T-helper 2 cell treated with Interferon-gamma antibody and Interleukin-4, amounts not matched to agents 5 μg/mL and 100 μg/mL, for 36 hours (primary cell): ENCODE data around the gene DNMT1.
A peak's percentile ranks its signal among the peaks of the same experiment; 100 is the strongest.

ENCODE experiments used
- DNase-seq: peaks from one replicate; pipeline ENCODE4 v3.0.0; 2021; ENCODE audit warnings: low spot score
- H3K27ac Mint-ChIP-seq: one replicate; pipeline ENCODE4 v1.8.0; 2021; ENCODE audit warnings: mild to moderate bottlenecking, mixed read lengths
- H3K27me3 Mint-ChIP-seq: one replicate; pipeline ENCODE4 v1.8.0; 2021; ENCODE audit warnings: low read depth, mixed read lengths
- H3K36me3 Mint-ChIP-seq: one replicate; pipeline ENCODE4 v1.8.0; 2021; ENCODE audit warnings: low read depth, mixed read lengths
- H3K4me1 Mint-ChIP-seq: one replicate; pipeline ENCODE4 v1.8.0; 2021; ENCODE audit warnings: low read depth, mixed read lengths
- H3K4me3 Mint-ChIP-seq: one replicate; pipeline ENCODE4 v1.8.0; 2022; ENCODE audit warnings: mild to moderate bottlenecking, moderate library complexity, mixed read lengths
- H3K9me3 Mint-ChIP-seq: one replicate; pipeline ENCODE4 v1.8.0; 2021; ENCODE audit warnings: mixed read lengths

Gene DNMT1

GRCh38 chr19:10091370-10091687 is 103.4 kb downstream of the DNMT1 start:
- Mint-ChIP-seq H3K27me3 (no peaks in the 10 kb centered on the region), H3K36me3 (peaks cover 40% of the 10 kb centered on the region), H3K9me3 (no peaks in the 10 kb centered on the region), H3K27ac (no peak overlapping the region), H3K4me1 (peaks cover 8% of the 10 kb centered on the region), H3K4me3 (no peak overlapping the region)
- no peak for DNase-seq

GRCh38 chr19:10089801-10090375 is 104.9 kb downstream of the DNMT1 start:
- Mint-ChIP-seq H3K4me1 (peaks cover 9% of the 10 kb centered on the region), H3K27me3 (no peaks in the 10 kb centered on the region), H3K36me3 (peaks cover 37% of the 10 kb centered on the region), H3K27ac (peak overlapping the region; percentile 31), H3K9me3 (no peaks in the 10 kb centered on the region), H3K4me3 (no peak overlapping the region)
- no peak for DNase-seq

GRCh38 chr19:10088949-10089554 is 105.7 kb downstream of the DNMT1 start:
- H3K36me3 Mint-ChIP-seq: peaks cover 37% of the 10 kb centered on the region
- DNase-seq: no peak
- H3K4me1 Mint-ChIP-seq: peaks cover 9% of the 10 kb centered on the region
- H3K27ac Mint-ChIP-seq: no peak overlapping the region
- H3K9me3 Mint-ChIP-seq: no peaks in the 10 kb centered on the region
- H3K27me3 Mint-ChIP-seq: no peaks in the 10 kb centered on the region
- H3K4me3 Mint-ChIP-seq: no peak overlapping the region

DNA sequence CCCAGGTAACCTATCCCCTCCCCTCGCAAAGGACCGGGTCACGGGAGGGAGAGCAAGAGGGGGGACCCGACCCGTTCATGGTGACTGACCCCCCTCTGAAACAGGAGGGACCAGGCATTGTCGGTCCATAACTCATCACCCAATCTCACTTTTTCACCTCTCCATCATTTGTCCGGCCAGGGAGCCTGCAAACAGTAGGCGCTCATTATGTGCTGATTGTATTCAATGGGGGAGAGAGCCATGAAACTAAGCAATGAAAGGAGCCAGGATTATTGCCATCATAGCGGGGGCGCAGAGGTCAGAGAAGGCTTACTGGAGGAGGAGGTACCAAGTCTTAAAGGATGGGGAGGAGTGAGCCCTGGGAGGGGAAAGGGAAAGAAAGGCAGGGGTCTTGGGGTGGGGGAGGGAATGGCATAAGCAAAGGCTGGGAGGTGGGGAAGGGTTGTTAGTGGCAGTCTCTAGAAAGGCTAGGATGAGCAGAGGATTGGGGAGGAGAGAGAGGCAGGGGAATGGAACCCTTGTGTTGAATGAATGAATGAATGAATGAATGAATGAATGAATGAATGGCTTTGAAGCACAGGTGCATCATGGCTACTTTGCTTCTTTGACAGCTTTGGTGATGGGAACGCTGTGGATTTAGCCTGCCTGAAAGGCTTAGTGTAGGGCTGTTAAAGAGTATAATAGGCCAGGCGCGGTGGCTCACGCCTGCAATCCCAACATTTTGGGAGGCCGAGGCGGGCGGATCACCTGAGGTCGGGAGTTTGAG is 107.3 kb downstream of the DNMT1 start:
- Mint-ChIP-seq H3K27me3 (no peaks in the 10 kb centered on the region), H3K36me3 (peaks cover 24% of the 10 kb centered on the region), H3K4me1 (peaks cover 9% of the 10 kb centered on the region), H3K27ac (peak overlapping the region; percentile 83), H3K4me3 (peak overlapping the region; percentile 88), H3K9me3 (no peaks in the 10 kb centered on the region)
- no peak for DNase-seq

GRCh38 chr19:10086591-10087192 is 108.1 kb downstream of the DNMT1 start:
- Mint-ChIP-seq H3K9me3 (no peaks in the 10 kb centered on the region), H3K4me1 (peaks cover 9% of the 10 kb centered on the region), H3K27me3 (no peaks in the 10 kb centered on the region), H3K27ac (peak overlapping the region; percentile 83), H3K36me3 (peaks cover 18% of the 10 kb centered on the region), H3K4me3 (peak overlapping the region; percentile 88)
- no peak for DNase-seq

DNA sequence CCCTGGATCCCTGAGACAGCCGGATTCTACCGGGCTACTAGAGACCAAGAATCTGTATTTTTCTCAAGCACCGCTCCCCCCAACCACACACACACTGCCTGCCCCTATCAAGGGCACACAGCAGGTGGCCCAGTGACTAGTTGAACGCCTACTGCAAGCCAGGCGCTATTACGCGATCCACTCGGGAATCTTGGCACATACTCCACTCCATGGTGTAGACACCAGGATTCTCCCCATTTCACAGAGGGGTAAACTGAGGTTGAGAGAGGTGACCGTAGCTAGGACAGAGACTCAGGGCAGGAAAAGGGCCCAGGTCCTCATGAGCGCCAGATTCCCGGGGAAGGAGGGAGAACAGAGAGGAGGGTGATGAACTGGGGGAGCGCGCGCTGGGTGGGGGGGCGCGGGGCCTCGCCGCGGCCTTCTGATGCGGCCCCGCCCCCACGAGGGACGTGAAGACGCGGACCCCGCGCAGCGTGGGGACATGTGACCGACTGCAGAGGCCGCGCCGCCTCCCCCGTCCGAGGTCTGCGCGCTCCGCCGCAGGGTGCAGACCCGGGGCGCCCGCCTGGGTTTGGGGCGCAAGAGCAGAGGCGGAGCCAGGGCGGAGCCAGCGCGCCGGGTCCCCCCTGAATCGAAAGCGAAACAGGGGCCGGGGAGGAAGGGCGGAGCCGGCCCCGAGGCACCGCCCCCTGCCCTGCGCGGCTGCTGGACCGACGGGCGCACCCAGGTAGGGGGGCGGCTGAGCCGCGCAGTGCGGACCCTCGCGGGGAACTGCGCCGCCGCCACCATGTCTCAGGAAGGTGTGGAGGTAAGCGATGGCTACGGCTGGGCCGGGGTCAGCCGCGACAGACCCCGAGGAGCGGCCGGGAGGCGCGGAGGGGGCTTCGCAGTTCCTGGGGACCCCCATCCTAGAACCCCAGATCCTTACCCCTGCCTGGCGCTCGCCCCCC is 108.8 kb downstream of the DNMT1 start, which contains the start of gene SHFL:
Gene SHFL (plus strand): TSS at position 677 of the 950 bp plus-strand sequence. CDS start 111 bp downstream, at position 788.
- H3K9me3 Mint-ChIP-seq: no peaks in the 10 kb centered on the region
- H3K27ac Mint-ChIP-seq: peak within 1 kb of the TSS; percentile 91
- DNase-seq: peak; percentile 83
- no peaks in the 10 kb centered on the region for H3K27me3 Mint-ChIP-seq
- peak within 1 kb of the TSS; percentile 88 for H3K4me3 Mint-ChIP-seq
- H3K4me1 Mint-ChIP-seq: peaks cover 9% of the 10 kb centered on the region
- H3K36me3 Mint-ChIP-seq: peaks cover 15% of the 10 kb centered on the region

GRCh38 chr19:10084803-10085202 is 110.0 kb downstream of the DNMT1 start:
- Mint-ChIP-seq H3K27me3 (no peaks in the 10 kb centered on the region), H3K9me3 (no peaks in the 10 kb centered on the region), H3K4me1 (peaks cover 9% of the 10 kb centered on the region), H3K36me3 (peaks cover 12% of the 10 kb centered on the region), H3K4me3 (peak overlapping the region; percentile 88), H3K27ac (no peak overlapping the region)
- DNase-seq: no peak

GRCh38 chr19:10083911-10084310 is 110.8 kb downstream of the DNMT1 start:
- Mint-ChIP-seq H3K36me3 (peaks cover 6% of the 10 kb centered on the region), H3K27ac (no peak overlapping the region), H3K4me3 (no peak overlapping the region), H3K27me3 (no peaks in the 10 kb centered on the region), H3K4me1 (peaks cover 9% of the 10 kb centered on the region), H3K9me3 (no peaks in the 10 kb centered on the region)
- no peak for DNase-seq
